ENCODE results near the gene PTCD1. TPM values are rescaled to one million over a fixed set of nuclear protein-coding genes. Genes with fewer than 3 reads are reported as not detected.

PTCD1 gene
- total and polyA plus RNA-seq, 2 of the 8 experiments (the other 6 are each of a cell fraction or from before 2014, with no cell fraction given), result 7.5 to 7.6 TPM

DNA sequence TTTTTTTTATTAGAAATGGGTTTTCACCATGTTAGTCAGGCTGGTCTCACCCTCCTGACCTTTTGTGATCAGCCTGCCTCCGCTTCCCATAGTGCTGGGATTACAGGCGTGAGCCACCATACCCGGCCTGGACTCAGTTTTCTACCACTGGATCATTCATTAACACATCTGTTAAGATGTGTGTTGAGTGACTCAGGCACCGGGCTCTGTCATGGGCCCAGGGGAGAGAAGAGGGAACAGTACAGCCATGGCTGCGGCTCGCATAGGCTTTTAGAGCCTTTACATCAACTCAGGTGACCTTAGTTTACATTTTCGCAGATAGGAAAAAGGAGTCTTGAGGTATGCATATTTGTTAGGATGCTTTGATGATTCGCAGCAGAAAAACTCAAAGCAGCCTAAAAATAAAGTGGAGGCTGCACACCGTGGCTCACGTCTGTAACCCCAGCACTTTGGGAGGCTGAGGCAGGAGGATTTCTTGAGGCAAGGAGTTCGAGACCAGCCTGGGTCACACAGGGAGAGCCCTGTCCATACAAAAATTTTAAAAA lies 67.2 kb downstream of the PTCD1 start:
- Histone ChIP-seq H3K9me3 (ENCODE audit: insufficient read depth in 2 of 2, low read depth in 1 of 2, low read length in 1 of 2) (no peaks in the 10 kb centered on the region), H2AK5ac (ENCODE audit: low read depth, low read length) (no peak overlapping the region), H3K4me1 (replicated peaks in 1 of 4; ENCODE audit: control insufficient read depth in 3 of 4, insufficient read depth in 4 of 4, low read length in 3 of 4) (peaks cover 0 to 7% (median 4%) of the 10 kb centered on the region in 4 experiments; a peak in 6 of 7 replicates), H3K23me2 (ENCODE audit: low read depth, low read length) (0 out of 2 replicates have a peak, but pooled peaks cover 6% of the 10 kb centered on the region), H3K79me2 (ENCODE audit: control insufficient read depth in 1 of 2, insufficient read depth in 2 of 2, low read length in 2 of 2) (peaks cover 0 to 5% of the 10 kb centered on the region in 2 experiments; a peak in 2 of 4 replicates), H2BK12ac (ENCODE audit: low read depth, low read length) (no peak overlapping the region), H2BK5ac (ENCODE audit: low read depth, low read length) (no peak overlapping the region), H4K91ac (replicated peaks; ENCODE audit: insufficient read length, low read length) (no peak overlapping the region), H4K8ac (ENCODE audit: extremely low read depth, insufficient read depth, low read length) (no peak overlapping the region), H3K23ac (ENCODE audit: insufficient read length) (no peak overlapping the region), H3K56ac (replicated peaks; ENCODE audit: insufficient read length, low read depth, low read length) (no peak overlapping the region), H3K9ac (replicated peaks in 1 of 4; ENCODE audit: extremely low read depth in 1 of 4, low read depth in 3 of 4, low read length in 3 of 4) (no peak overlapping the region), H3K4me2 (ENCODE audit: insufficient read depth in 1 of 2, low read depth in 2 of 2, low read length in 2 of 2) (no peak overlapping the region), H3K4ac (replicated peaks; ENCODE audit: insufficient read length, low read depth, low read length) (no peak overlapping the region), H2AFZ (ENCODE audit: low read length) (no peak overlapping the region), H3K14ac (ENCODE audit: insufficient read length) (no peak overlapping the region), H3K18ac (ENCODE audit: extremely low read depth, low read length) (no peak overlapping the region; the same call in 1 of the 2 replicates), H3K79me1 (ENCODE audit: low read depth, low read length) (peaks cover 3% of the 10 kb centered on the region; the same call in 1 of the 2 replicates), H3K27me3 (replicated peaks in 1 of 4; ENCODE audit: control insufficient read depth in 3 of 4, extremely low read depth in 1 of 4, insufficient read depth in 3 of 4, low read length in 3 of 4) (no peaks in the 10 kb centered on the region), H3K36me3 (ENCODE audit: control insufficient read depth in 2 of 4, insufficient read depth in 4 of 4, low read length in 3 of 4) (no peaks in the 10 kb centered on the region), H4K5ac (ENCODE audit: insufficient read length, low read depth, low read length) (no peak overlapping the region), H2BK15ac (ENCODE audit: low read length) (no peak overlapping the region), H4K20me1 (replicated peaks in 1 of 2; ENCODE audit: control insufficient read depth in 1 of 2, insufficient read depth in 2 of 2, low read length in 2 of 2) (peaks cover 2 to 4% of the 10 kb centered on the region in 2 experiments), H3K27ac (ENCODE audit: low read depth, low read length) (no peak overlapping the region), H2BK20ac (ENCODE audit: low read length) (no peak overlapping the region), H2BK120ac (replicated peaks; ENCODE audit: low read depth, low read length) (no peak overlapping the region), H3K4me3 (ENCODE audit: extremely low read depth in 1 of 4, insufficient read depth in 2 of 4, low read depth in 3 of 4, low read length in 4 of 4) (no peak overlapping the region)
- no peak for DNase-seq (ENCODE audit: low read depth in 1 of 2, low spot score in 2 of 2)
- CTCF ChIA-PET (ENCODE audit: partially characterized antibody), result interaction anchor here (0.6 to 1.7 kb wide), 5 partner anchors 8 to 61 kb away, joined by 3 to 5 read pairs (median 5); no protein-coding TSS in a partner anchor
- POLR2A ChIA-PET (ENCODE audit: partially characterized antibody), result interaction anchor here (0.6 to 5.5 kb wide), 4 partner anchors 13 to 455 kb away, joined by 3 to 49 read pairs (median 4); no protein-coding TSS in a partner anchor
- WGBS, 2 experiments (ENCODE audit: extremely low coverage in 1 of 2, insufficient coverage in 1 of 2, insufficient read length in 1 of 2, insufficient replicate concordance in 2 of 2, low coverage in 1 of 2, low lambda C conversion rate in 2 of 2, missing lambda C conversion rate in 1 of 2), result 97% methylated on average over 11 of the region's 11 CpGs; no CpG with 5 or more reads in 1 of the 2 experiments
- no peak for FAIRE-seq
- no peak for TF ChIP-seq EGR1 (IDR thresholded peaks at IDR 0.05; ENCODE audit: borderline replicate concordance, low read depth, low read length)
- no peak for TF ChIP-seq HDAC2 (IDR thresholded peaks at IDR 0.05; ENCODE audit: borderline replicate concordance in 1 of 2, low read depth in 2 of 2, low read length in 2 of 2)
- TF ChIP-seq MAX (IDR thresholded peaks at IDR 0.05), result no peak
- no peak for TF ChIP-seq JUND (IDR thresholded peaks at IDR 0.05; ENCODE audit: low read length)
- TF ChIP-seq, protein P1, sequence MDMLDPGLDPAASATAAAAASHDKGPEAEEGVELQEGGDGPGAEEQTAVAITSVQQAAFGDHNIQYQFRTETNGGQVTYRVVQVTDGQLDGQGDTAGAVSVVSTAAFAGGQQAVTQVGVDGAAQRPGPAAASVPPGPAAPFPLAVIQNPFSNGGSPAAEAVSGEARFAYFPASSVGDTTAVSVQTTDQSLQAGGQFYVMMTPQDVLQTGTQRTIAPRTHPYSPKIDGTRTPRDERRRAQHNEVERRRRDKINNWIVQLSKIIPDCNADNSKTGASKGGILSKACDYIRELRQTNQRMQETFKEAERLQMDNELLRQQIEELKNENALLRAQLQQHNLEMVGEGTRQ (IDR thresholded peaks at IDR 0.05; ENCODE audit: low read length), result no peak
- no peak for TF ChIP-seq YY1 (IDR thresholded peaks at IDR 0.05; ENCODE audit: low read depth, low read length)
- no peak for TF ChIP-seq BRCA1 (IDR thresholded peaks at IDR 0.05; ENCODE audit: low read depth, low read length)
- TF ChIP-seq SP2 (IDR thresholded peaks at IDR 0.05; ENCODE audit: low read length), result no peak
- no peak for TF ChIP-seq CEBPB (IDR thresholded peaks at IDR 0.05; ENCODE audit: low read depth, low read length)
- TF ChIP-seq PHF8 (conservative IDR thresholded peaks at IDR 0.05; ENCODE audit: low read depth, low read length), result no peak
- TF ChIP-seq BCL11A (IDR thresholded peaks at IDR 0.05; ENCODE audit: low read depth in 2 of 2, low read length in 2 of 2), result no peak
- TF ChIP-seq BACH1 (IDR thresholded peaks at IDR 0.05; ENCODE audit: low read length), result no peak
